Measurements from ENCODE around the gene RNFT1.

- TF ChIP-seq CTCF (IDR thresholded peaks at IDR 0.05) (no peak), PREB (CRISPR knock-in tag; IDR thresholded peaks at IDR 0.05; ENCODE audit: borderline replicate concordance) (no peak), NR3C1 (CRISPR knock-in tag; conservative IDR thresholded peaks at IDR 0.05; ENCODE audit: low read depth) (no peak), ZNF121 (CRISPR knock-in tag; IDR thresholded peaks at IDR 0.05) (no peak), ZNF512 (CRISPR knock-in tag; IDR thresholded peaks at IDR 0.05; ENCODE audit: borderline replicate concordance) (no peak), ZBTB21 (CRISPR knock-in tag; IDR thresholded peaks at IDR 0.05; ENCODE audit: borderline replicate concordance) (no peak), IRF1 (CRISPR knock-in tag; IDR thresholded peaks at IDR 0.05) (no peak), STAT6 (CRISPR knock-in tag; conservative IDR thresholded peaks at IDR 0.05; ENCODE audit: low read depth) (no peak), ATF3 (CRISPR knock-in tag; conservative IDR thresholded peaks at IDR 0.05) (no peak), CREB1 (CRISPR knock-in tag; IDR thresholded peaks at IDR 0.05) (no peak), ESRRA (CRISPR knock-in tag; IDR thresholded peaks at IDR 0.05; ENCODE audit: borderline replicate concordance) (no peak), SMAD3 (CRISPR knock-in tag; IDR thresholded peaks at IDR 0.05; ENCODE audit: borderline replicate concordance) (no peak)
Measured at GRCh38 chr17:59954856-59955255, 9.7 kb downstream of the RNFT1 start.

Measured in WTC11 (cell line).